GM06990 (cell line): ENCODE data around the gene RACGAP1.

Experiments
- DNase-seq: peaks from one replicate; pipeline ENCODE4 v3.0.0-alpha.2; 2011; ENCODE audit not compliant: insufficient read length; ENCODE audit errors: extremely low read depth
- H3K27me3 ChIP-seq: replicated peaks from 2 replicates; pipeline ENCODE4 v1.6.0; 2011; ENCODE audit warnings: low read length; ENCODE audit not compliant: control insufficient read depth, insufficient read depth
- H3K36me3 ChIP-seq: 2 replicates; pipeline ENCODE4 v1.5.1; 2011; ENCODE audit warnings: low read length; ENCODE audit not compliant: control insufficient read depth, insufficient read depth
- H3K4me3 ChIP-seq: replicated peaks from 2 replicates; pipeline ENCODE4 v1.5.1; 2011; ENCODE audit warnings: low read depth, mild to moderate bottlenecking, control low read depth, low read length
- CTCF ChIP-seq: IDR thresholded peaks from 2 replicates; pipeline ENCODE4 v1.5.1; 2011; ENCODE audit warnings: low read length, control low read depth, mild to moderate bottlenecking, inconsistent platforms; ENCODE audit not compliant: insufficient read depth, poor library complexity, severe bottlenecking

RACGAP1 gene

GRCh38 chr12:49951411-49952240, 73.7 kb downstream of the RACGAP1 start:
- H3K36me3 ChIP-seq = no peaks in the 10 kb centered on the region
- H3K27me3 ChIP-seq = peaks cover 5% of the 10 kb centered on the region
- H3K4me3 ChIP-seq = no peak overlapping the region
- DNase-seq = no peak
- TF ChIP-seq CTCF = no peak

GRCh38 chr12:49950273-49951251, 74.7 kb downstream of the RACGAP1 start, which contains the start of gene AQP2:
AQP2 (plus strand) TSS chr12:49950737; CDS start chr12:49950831, 94 bp downstream.
- H3K4me3 ChIP-seq = no peak within 1 kb of the TSS
- H3K27me3 ChIP-seq = peaks cover 5% of the 10 kb centered on the region
- no peak for DNase-seq
- no peak for TF ChIP-seq CTCF
- H3K36me3 ChIP-seq = no peaks in the 10 kb centered on the region

- Histone ChIP-seq H3K36me3 (no peaks in the 10 kb centered on the region), H3K27me3 (peaks cover 3% of the 10 kb centered on the region), H3K4me3 (no peak overlapping the region)
- no peak for DNase-seq
- no peak for TF ChIP-seq CTCF
Measured at GRCh38 chr12:49949866-49950265, 75.4 kb downstream of the RACGAP1 start.

- Histone ChIP-seq H3K4me3 (no peak overlapping the region), H3K27me3 (peaks cover 2% of the 10 kb centered on the region), H3K36me3 (no peaks in the 10 kb centered on the region)
- no peak for DNase-seq
- no peak for TF ChIP-seq CTCF
Measured at GRCh38 chr12:49948866-49949845, 76.1 kb downstream of the RACGAP1 start.
